IPS-NIHi11 (cell line): ENCODE measurements around the gene ARMC6.
A peak's percentile ranks its signal among the peaks of the same experiment; 100 is the strongest.
"Not testable (repeated sequence)": the region's sequence is repeated elsewhere in the genome, so short reads cannot be mapped to it uniquely, and the experiment has no call there.

Experiments used
- DNase-seq: peaks from one replicate; pipeline ENCODE4 v3.0.0; 2012; ENCODE audit warnings: mixed read lengths, low spot score

ARMC6 gene

GRCh38 chr19:19023376-19023775 is 10.0 kb upstream of the ARMC6 start:
- DNase-seq: not testable (repeated sequence)

GRCh38 chr19:19025861-19026260 is 7.5 kb upstream of the ARMC6 start:
- DNase-seq: no peak

DNA sequence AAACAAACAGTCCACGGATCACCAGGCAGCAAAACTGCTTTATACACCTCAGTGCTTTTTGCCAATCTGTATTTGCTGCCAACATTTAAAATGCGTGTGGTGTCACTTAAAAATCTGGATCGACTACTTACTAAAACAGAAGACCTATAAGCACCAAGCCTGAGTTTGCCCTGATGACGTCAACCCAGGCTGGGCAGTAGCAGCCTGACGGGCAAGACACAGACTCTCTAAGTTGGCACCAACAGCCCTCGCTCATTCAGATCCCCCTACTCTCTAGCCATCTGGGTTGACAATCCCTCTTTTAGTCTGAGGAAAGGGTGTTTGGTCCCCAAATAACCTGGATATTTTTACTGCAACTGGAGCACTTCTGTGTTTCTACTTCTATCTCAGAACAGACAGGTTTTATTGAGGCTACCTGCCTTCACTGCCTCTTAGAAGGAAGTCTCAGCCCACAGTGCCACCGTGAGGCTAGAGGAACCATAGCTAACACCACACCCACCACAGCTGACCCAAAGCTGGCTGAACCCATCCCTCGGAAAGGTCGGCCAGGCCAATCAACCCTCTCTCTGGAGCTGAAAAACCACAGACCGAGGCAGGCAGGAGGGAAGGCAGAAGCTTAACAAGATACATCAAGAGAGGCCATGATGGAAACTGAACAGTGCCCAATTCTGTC is 7.0 kb upstream of the ARMC6 start:
- no peak for DNase-seq

GRCh38 chr19:19027228-19027627 is 6.2 kb upstream of the ARMC6 start:
- DNase-seq: no peak

- DNase-seq: no peak
These were observed 4.9 kb upstream of the ARMC6 start for GRCh38 chr19:19028526-19028925.

DNA sequence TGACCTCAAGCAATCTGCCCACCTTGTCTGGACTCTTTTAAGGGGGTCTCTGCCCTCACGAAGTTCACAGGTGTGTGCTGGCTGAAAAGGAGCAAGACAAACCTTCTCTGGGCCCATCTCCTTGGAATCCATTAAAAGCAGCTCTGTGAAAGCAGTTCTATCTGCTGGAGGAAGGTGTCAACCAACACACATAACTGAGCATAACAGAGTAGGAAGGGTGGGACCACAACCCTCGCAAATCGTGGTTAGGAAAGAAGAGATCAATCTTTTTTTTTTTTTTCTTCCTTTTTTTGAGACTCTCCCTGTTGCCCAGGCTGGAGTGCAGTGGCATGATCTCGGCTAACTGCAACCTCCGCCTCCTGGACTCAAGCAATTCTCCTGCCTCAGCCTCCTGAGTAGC is 1.5 kb upstream of the ARMC6 start:
- no peak for DNase-seq

DNA sequence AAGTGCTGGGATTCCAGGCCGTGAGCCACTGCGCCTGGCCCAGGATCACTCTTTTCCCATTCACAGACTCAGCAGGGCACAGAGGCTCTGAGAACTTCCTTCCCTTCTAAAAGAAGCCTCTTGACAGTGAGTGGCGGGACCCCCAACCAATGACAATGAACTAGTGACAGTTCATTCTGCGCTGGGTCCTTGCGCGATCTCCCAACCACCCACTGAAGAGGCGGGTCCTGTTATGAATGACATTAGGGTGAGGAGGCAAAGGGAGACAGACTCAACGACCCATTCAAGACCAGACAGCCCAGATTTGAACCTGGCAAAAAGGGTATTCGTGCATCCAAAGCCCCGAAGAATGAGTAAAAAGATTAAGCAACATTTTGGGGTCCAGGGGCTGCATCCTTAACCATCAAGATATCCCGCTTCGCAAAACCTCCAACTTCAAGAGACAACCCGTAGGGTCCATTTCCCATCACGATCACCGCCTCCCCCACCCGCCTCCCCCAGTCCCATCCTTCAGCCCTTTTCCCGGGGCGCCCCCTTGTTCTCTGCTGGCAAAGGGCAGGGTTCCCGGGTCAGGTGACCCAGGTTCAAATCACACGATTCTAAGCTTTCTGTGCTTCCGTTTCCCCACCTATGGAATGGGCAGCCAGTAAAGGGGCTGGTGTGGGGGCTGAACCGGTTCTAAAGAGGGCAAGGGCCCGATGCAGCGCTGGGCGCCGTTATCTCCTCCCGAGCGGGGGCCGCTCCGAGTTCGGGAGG is 805 bp upstream of the ARMC6 start:
- DNase-seq: peak; percentile 89

GRCh38 chr19:19033176-19033425 is 302 bp upstream of the ARMC6 start:
- no peak for DNase-seq

GRCh38 chr19:19034204-19034624 is 811 bp downstream of the ARMC6 start:
- DNase-seq: peak; percentile 89

DNA sequence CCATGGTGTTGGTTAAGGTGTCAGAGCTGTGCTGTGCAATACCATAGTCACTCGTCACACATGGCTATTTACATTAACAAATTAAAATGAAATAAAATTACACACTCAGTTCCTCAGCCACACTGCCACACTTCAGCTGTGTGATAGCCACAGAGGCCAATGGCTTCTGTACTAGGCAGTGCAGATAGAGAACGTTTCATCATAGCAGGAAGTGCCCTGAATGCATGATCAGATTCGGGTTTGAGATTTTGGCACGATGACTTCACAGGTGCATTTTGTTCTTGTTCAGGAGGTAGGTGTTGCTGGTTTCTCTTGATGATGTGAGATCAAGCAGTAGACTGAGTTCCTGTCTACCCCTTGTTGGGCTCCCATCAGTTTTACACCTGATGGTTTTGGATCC is 6.5 kb downstream of the ARMC6 start:
- no peak for DNase-seq

- no peak for DNase-seq
These were observed 7.0 kb downstream of the ARMC6 start for GRCh38 chr19:19040417-19040816.

GRCh38 chr19:19042732-19043280 is 9.4 kb downstream of the ARMC6 start:
- no peak for DNase-seq

DNA sequence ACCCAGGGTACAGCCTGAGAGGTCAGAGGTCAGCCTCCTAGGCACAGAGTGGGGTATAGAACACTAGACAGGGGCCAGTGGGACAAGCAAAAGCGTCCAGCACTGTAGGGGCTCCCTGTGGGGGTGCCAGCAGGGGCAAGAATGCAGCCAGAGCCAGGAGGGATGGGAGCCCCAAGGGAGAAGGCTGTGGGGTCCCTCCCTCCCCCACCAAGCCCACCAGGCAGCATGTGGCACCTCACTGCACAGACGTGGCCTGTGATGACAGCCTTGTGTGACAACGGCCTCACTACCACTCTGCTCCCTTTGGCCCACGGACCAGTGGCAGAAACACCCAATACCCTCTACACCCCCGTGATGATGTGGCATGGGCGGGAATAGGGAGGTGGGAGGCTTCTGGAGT is 10.1 kb downstream of the ARMC6 start:
- DNase-seq: no peak

- no peak for DNase-seq
These were observed 10.5 kb downstream of the ARMC6 start for GRCh38 chr19:19043881-19044280.

GRCh38 chr19:19049406-19049805 is 16.0 kb downstream of the ARMC6 start:
- DNase-seq: no peak

DNA sequence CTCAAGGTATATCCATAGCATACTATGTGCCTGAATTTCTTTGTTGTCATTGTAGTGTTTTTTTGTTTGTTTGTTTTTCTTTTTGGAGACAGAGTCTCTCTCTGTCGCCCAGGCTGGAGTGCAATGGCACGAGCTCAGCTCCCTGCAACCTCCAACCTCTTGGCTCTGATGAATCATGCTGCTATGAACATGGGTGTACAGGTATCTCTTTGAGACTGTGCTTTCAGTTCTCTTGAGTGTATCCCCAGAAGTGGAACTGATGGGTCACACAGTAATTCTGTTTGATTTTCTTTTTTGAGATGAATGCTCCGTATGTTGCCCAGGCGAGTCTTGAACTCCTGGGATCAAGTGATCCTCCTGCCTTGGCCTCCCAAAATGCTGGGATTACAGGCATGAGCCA is 16.7 kb downstream of the ARMC6 start:
- no peak for DNase-seq

- DNase-seq: no peak
These were observed 17.3 kb downstream of the ARMC6 start for GRCh38 chr19:19050731-19051130.

- DNase-seq: peak; percentile 29
These were observed 18.2 kb downstream of the ARMC6 start for GRCh38 chr19:19051478-19052213.

DNA sequence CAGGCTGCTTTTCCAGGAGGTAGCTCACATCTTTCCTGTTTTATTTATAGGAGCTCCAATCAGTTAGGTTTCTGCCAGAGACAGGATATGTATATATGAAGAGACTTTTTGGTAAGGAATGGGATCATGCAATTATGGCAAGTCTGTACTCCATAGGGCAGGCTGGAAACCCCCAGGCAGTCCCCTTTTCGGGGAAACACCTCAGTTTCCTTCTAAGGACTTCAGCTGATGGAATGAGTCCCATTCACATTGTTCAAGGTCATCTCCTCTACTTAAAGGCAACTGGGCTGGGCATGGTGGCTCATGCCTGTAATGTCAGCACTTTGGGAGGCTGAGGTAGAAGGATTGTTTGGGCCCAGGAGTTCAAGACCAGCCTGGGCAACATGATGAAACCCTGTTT is 19.5 kb downstream of the ARMC6 start:
- no peak for DNase-seq

- DNase-seq: peak; percentile 90
These were observed 20.3 kb downstream of the ARMC6 start for GRCh38 chr19:19053508-19054314.

- no peak for DNase-seq
These were observed 21.0 kb downstream of the ARMC6 start for GRCh38 chr19:19054315-19054938.
